NCI-H2227 treated with DMSO at 0.1 percent for 48 hours (cell line): ENCODE data around the gene PLA2G6.
A peak's percentile ranks its signal among the peaks of the same experiment; 100 is the strongest.

Experiments used
- DNase-seq: peaks from one replicate; lab custom pipeline; 2025; lab: John Stamatoyannopoulos, UW

PLA2G6 gene, protein sequence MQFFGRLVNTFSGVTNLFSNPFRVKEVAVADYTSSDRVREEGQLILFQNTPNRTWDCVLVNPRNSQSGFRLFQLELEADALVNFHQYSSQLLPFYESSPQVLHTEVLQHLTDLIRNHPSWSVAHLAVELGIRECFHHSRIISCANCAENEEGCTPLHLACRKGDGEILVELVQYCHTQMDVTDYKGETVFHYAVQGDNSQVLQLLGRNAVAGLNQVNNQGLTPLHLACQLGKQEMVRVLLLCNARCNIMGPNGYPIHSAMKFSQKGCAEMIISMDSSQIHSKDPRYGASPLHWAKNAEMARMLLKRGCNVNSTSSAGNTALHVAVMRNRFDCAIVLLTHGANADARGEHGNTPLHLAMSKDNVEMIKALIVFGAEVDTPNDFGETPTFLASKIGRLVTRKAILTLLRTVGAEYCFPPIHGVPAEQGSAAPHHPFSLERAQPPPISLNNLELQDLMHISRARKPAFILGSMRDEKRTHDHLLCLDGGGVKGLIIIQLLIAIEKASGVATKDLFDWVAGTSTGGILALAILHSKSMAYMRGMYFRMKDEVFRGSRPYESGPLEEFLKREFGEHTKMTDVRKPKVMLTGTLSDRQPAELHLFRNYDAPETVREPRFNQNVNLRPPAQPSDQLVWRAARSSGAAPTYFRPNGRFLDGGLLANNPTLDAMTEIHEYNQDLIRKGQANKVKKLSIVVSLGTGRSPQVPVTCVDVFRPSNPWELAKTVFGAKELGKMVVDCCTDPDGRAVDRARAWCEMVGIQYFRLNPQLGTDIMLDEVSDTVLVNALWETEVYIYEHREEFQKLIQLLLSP

DNA sequence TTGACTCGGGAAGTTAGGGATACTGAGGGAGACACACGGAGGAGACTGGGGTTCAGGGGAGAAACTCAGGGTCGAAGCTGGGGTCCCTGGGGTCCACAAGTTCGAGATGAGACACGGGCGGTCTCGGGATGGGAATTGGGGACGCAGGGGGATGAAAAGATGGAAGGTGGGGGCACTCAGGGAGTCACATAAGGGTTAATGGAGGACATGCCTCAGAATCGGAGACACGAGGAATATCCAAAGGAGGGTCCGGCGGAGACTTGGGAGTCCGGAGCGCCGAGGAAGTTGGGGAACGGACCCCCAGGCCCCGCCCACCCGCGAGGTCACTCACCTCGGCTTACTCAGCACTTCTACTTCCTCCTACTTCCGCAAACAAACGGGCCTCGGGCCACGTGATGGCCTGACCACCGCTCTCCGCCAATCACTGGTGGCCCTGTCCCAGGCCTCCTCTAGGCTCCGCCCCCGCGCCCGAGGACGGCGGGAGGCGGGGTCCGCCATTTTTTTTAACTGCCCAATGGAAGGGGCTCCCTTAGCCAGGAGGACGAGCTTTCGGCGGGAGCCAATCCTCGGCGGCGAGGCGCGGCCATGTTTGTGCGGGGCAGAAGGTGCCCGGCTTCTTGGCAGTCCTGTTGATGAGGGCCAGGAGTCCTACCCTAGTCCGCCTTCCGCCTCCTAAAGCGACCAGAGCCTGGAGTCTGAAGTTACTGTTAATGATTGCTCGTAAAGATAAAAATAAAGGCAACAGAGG is at the start of gene PLA2G6:
TSS of gene PLA2G6 (minus strand) at position 378 of the 748 bp plus-strand sequence. CDS start 12,404 bp downstream, outside the sequence.
- peak; percentile 96 for DNase-seq

DNA sequence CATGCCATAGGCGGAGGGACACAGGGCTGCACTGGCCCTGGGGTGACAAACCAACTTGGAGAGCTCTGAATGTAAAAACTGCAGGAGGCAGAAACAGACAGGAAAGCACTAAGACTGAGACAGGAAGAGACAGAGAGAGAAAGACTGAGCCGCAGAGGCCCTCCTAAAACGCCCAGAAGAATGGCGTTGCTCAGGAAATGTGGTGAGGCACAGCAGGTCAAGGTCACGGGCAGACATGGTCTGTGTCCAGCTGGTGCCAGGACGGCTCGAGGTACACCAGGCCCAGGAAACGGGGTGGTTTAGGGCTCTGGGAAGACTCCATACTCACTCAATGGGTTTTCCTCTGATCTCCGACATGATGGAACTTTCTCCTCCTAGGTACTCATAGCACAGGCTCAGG is 49.3 kb upstream of the PLA2G6 start:
- DNase-seq: no peak

DNA sequence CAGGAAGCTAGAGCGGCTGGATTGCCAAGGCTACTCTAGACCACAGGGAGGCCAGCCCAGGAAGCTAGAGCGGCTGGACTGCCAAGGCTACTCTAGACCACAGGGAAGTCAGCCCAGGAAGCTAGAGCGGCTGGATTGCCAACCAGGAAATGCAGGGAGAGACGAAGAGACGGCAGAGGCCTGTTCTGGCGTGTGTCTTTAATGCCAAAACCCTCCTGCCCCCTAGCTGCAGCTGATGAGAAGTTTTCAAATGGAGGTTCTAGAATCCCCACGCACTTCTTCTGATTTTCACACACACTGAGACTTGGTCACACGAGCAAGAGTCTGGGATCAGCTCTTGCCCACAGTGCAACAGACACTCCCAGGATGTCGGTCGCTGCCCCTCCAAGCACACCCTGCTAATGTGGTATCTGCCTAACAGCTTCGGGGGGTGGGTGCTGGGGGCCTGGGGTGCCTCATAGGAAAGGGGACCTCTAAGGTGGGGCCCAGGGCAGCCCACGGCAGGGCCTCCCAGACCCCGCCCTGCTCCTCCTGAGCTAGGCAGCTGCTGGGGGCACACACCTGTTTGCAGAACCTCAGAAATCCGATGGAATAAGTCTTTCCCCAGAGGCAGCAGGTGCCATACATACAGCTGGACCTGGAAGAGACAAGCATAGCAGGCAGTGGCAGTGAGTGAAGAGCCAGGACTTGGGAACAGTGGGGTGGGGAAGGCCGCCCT is 48.6 kb upstream of the PLA2G6 start:
- DNase-seq: no peak

DNA sequence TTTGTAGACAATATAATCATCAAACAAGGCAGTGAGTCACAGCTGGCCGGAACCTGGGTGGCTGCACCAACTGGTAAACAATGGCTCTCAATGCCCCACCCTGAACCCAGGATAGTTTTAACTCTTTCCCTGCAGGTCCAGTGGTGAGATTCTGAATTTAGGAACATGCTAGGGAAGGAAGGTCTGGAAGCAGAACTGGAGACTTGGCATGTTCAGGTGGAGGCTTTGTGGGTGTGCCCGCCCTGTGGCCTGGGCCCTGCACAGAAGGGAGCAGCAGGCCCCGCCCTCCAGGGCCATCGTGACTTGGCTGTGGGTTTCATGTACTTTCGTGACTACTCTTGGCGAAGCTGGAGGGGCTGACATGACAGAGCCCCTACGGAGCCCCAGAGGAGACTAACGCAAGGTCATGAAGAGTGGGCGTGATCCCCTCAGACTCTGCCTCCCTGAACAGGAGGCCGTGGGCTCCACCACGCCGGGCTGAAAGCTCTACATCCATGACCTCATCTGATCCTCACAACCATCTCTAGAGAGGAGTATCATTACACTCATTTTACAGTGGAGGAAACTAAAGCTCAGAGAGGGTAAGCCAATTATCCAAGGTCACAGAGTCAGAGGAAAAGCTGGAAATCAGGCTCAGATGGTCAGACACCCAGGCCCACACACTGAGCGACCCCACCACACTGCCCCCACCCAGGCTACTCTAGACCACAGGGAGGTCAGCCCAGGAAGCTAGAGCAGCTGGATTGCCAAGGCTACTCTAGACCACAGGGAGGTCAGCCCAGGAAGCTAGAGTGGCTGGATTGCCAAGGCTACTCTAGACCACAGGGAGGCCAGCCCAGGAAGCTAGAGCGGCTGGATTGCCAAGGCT is 47.5 kb upstream of the PLA2G6 start:
- no peak for DNase-seq

DNA sequence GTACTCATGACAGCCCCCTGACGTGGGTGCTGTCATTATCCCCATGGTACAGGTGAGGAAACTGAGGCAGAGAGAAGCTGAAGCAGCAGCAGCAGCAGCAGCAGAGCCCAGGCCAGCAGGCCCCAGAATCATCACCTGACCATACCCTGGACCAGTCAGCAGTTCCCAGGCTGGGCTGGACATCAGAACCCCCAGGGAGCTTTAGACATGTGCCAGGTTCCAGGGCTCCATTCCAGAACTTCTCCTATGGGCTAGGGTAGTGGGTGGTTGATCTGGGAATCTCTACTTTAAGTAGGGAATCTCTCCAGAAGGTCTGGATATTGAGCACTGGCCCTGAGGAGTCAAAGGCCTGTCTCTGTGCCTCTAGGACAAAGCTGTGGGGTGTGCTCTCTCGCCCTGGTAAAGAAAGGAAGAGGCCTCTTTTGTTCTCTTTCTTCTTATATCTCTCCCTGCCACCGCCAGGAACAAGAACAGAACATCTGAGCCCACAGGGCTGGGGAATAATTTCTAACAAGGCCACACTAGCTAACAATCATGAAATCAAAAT is 46.8 kb upstream of the PLA2G6 start:
- no peak for DNase-seq

DNA sequence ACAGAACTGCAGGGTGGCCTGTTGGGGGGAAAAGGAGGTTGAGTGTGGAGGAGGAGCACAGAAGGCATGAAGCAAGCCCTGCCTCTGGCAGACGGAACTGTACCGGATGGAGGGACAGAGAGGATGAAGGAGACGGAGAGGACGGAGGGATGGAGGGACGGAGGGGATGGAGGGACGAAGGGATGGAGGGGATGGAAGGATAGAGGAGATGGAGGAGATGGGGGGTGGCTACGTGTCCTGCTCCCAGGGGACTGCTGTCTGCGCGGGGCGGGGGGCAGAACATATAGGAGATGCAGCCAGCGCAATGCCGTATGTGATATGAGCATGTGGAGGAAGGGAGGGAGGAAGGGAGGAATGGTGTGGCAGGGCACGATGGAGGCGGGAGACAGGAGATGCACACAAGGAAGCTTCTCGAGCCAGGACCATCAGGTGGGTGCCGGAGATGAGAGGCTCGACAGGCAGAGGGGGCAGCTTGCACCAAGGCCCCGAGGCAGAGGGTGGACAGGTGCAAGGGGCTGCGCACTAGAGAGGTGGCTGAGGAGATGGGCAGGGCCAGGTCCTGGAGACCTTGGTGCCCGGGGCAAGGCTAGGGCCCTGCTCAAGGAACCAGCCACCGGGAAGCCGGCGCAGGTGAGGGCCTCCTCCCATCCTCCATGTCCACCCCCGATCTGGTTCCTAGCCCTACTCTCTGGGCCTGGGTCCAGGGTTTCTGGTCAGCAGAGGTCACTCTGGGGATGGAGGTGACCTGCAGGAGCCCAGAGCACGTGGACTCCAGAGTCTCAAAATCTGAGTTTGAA is 45.4 kb upstream of the PLA2G6 start:
- no peak for DNase-seq

DNA sequence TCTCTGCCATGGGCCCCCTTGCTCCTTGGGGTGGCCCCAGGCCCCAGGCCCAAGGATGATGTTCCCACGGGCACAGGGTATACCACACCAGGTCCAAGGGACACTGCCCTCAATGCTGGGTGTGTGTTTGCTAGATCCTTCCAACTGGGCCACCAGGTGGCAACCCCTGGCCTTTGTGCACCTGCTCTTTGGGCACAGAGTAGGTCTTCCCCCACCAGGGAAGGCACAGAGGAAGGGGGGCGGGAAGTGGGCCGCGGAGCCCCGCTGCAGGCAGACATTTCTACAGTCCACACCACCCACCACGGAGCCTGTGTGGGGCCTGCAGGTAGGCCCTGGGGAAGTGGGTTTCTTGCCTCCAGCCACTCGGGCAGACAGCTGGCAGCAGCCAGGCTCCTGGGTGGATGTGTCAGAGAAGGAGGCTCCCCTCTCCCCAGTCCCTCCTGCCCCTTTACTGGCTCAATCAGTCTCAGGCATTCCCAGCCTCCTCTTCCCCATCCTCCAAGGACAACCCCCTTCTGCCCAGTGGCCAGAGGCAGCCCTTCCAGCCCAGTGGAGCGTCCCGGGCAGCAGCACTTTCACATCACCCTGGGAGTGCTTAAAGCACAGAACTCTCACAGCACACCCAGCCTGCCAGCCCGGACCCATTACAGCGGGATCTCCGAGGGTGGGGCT is 41.8 kb upstream of the PLA2G6 start:
- no peak for DNase-seq

DNA sequence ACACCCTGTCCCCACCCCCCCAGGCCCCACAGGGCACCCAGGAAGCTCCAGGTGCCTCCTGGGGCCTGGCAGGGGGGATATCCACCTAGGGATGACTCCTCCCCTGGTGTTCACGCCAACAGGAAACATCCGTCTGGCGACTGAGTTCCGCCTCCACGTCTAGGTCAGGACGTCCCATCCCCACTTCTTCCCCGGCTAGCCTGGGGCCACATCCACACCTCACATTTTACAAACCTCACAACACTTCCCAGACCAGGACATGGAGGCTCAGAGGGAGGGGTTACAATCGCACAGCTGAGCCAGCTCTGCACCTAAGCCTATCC is 41.1 kb upstream of the PLA2G6 start:
- DNase-seq: no peak

DNA sequence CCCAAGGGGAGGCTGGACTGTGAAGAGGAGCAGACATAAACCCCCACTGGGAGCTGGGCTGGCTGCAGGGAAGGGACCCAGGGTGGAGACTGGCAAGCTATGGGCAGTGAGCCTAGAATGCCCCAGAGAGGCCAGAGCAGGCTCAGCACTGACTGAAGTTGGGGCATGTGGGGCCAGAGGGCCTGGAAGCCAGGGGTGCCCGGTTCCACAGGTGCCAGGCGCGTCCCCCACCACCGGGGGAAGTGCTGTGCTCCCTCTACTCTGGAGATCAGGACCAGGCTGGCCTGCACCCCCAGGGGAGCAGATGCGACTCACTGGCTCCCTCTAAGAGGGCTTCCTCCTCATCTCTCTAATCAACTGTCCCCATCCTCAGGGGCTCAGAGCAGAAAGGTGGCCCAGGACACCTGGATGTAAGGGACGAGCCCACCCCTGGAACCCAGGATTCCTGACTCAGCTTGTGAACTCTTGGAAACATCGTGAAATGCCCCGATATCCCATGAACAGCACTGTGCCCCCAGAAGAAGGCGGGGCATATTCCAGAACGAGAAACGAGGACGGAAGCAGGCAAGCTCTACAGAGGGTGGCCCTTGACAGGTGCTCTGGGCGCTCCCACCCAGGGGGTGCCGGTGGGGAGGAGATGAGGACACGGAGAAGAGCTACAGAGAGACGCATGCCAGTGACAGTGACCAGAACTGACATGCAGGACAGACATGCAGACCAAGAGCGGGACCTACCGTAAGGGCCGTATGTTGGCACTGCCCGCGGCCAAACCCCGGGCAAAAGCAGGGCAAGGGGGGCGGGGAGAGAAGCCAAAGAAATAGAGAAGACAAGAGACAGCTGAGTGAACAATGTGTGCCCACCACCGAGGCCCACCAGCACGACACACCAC is 40.5 kb upstream of the PLA2G6 start:
- no peak for DNase-seq

DNA sequence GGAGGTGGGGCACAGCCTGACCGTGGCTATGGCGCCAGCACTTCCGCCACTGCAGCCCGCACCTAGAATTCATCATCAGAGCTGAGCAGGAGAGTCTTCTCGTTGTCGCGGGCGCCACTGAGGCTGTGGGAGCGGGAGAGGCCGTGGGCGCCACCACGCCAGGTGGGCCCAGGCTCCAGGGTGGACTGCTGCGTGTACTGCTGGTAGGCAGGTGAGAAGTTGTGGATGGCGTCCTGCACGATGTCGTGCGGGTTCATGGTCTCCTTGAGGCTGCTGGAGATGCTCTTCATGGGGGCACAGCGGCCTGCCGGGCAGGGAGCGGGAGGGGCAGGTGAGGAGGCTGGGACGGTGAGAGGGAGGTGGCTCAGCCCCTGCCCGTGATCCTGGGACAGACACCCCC is 39.8 kb upstream of the PLA2G6 start:
- DNase-seq: no peak

DNA sequence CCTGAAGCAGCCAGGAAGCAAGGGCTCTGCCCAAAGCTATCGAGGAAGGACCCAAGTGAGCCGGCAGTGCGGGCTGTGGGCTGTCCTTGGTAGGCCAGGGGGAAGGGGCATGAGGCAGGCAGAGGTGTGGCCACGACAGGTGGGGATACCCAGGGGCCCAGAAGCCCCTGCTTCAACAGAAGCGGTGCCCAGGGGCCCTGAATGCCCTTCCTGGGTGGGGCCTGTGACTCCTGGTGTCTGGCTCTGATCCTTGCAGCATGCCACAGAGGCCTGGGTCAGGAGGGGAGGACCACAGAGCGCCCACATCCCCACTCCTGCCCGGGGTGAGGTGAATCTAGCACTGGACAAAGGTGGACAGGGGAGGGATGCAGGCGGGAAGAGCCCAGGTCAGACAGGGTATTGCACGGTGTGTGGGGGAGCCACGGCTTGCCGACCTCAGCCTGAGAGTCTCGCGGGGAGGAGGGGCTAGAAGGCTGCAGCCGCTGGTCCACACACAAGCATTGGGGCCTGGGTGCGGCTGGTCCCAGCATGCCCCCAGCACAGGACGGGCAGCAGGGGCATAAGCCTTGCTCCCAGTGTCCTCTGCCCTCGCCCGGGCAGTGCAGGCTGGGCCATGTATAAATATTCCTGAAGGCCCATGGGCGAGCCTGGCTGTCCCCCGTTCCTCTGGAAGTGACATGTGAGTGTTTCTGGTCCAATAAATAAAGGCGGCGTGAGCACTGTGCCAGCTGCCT is 39.2 kb upstream of the PLA2G6 start:
- no peak for DNase-seq

DNA sequence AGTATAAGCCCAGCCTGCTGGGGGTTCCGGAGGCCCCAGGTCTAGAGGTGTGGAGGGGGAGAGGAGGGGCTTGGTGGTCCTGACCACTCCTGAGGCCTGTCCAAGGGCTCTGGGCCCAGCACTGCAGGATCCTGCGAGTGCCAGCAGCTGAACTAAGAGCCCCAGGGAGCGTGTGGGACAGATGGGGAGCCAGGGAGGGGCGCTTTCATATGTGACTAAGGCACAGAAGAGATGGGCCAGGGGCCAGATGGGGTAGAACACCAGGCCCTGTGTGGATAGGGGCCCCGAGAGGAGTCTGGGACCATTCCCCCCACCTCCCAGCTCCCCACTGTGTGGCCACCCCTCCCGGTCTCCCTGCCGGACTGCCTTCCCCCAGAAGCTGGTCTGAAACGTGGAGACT is 38.5 kb upstream of the PLA2G6 start:
- no peak for DNase-seq

DNA sequence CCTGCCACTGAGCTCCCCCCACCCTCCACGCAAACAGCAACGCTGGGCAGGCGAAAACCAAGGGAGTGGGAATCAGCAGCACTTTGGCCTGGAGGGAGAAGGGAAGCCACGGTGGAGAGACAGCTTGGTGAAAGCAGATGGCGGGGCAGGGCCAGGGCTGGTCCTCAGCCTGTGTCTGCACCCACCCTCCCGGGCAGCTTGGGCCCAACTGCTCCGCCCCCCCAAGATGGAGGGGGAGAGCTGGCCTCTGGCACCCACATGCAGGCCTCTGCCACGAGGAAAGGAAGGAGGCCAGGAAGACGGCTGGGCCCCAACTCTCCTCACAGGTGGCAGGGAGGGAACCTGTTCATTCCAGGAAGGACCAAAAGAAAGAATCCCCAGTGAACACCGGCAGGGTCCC is 38.0 kb upstream of the PLA2G6 start:
- no peak for DNase-seq

DNA sequence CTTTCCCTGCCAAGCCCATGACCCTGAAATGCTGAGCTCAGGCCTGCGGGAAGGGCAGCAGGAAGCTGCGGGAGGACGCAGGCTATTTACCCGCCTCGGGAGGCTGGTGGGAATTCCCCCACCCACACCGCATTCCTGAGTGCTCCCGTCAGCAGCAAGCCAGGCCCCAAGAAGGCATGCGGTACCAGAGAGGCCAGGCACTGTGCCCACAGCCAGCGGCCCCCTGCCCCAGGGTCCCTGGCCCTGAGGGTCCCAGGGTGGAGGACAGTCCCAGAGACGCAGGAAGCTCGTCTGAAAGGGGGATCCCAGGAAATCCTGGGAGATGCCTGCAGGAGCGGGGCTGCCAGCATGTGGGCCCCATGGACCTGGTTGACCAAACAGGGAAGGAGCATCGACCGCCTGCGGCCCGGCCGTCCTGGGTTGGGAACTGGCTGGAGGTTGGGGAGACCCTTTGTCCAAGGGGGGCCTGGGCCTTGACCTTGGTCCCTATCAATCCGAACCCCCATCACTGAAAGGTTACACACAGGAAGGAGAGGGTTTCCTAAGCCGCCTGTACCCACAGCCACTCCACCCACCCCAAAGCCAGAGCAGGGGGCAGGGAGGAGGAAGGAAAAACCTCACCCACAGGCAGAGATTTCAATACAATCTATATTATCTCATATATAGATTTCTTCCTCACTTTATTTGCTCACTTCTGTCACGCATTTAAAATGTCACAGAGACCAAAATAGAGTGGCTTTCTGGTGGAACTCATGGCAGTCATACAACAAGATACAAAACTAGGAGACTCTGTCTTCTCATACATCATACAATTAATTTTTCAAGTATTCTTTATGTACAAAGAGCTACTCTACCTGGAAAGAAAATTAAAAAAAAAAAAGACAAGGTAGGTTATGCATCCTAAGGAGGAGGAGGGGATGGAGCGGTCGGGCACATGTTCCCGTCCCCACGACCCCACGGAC is 37.3 kb upstream of the PLA2G6 start:
- DNase-seq: no peak

DNA sequence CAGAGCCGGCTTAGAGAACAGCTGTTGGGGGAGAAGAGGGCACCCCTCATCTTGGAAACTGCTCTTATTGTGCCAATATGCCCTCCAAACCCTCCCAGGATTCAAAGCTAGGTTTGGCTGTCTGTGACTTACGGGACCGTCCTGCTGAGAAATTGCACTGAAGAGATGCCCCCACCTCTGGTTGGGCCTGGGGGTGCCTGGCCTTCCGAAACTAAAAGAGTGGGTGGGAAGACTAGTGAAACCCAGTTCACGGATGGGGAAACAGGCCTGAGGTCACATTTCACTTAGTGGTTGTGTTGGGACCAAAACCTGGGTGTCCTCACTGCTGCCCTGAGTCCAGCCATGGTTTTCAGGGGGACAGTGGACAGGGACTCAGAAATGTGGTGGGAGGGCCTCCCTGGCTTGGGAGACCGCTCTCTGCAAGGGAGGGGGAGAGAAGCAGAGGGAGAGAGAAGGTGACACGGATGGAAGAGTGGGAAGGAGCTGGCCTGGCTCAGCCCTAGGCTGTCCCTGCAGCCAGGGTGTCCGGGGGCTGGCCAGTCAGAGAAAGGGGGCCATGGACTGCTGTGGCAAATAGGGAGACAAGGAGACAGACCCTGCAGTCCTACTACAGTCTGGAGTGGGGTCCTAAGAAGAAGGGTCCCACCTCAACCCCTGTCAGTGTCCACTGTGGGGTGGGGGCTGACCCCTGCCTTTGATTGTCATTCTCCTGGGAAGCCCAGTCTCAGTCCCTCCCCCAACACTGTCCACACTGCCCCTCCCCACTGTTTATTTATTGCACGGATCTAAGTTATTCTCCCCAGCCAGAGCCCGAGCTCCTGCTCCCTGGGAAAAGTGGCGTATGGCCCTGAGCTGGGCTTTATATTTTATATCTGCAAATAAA is 33.8 kb upstream of the PLA2G6 start:
- no peak for DNase-seq
